ENCODE data around the gene THEMIS.

Gene THEMIS

GRCh38 chr6:127860723-127861122 lies 40.1 kb downstream of the THEMIS start:
- H3K4me3 ChIP-seq = no peak overlapping the region
- TF ChIP-seq CTCF (IDR thresholded peaks at IDR 0.05) = no peak
- no peak overlapping the region for H3K27ac ChIP-seq
- DNase-seq (ENCODE audit: low spot score) = no peak

GRCh38 chr6:127859956-127860355 lies 40.9 kb downstream of the THEMIS start:
- no peak overlapping the region for H3K4me3 ChIP-seq
- no peak overlapping the region for H3K27ac ChIP-seq
- DNase-seq (ENCODE audit: low spot score) = no peak
- no peak for TF ChIP-seq CTCF (IDR thresholded peaks at IDR 0.05)

GRCh38 chr6:127858727-127859391 lies 42.0 kb downstream of the THEMIS start:
- TF ChIP-seq CTCF (IDR thresholded peaks at IDR 0.05) = no peak
- DNase-seq (ENCODE audit: low spot score) = no peak
- no peak overlapping the region for H3K27ac ChIP-seq
- H3K4me3 ChIP-seq = no peak overlapping the region

GRCh38 chr6:127857051-127857637 lies 43.7 kb downstream of the THEMIS start:
- H3K27ac ChIP-seq = no peak overlapping the region
- TF ChIP-seq CTCF (IDR thresholded peaks at IDR 0.05) = no peak
- DNase-seq (ENCODE audit: low spot score) = no peak
- H3K4me3 ChIP-seq = no peak overlapping the region

- TF ChIP-seq CTCF (IDR thresholded peaks at IDR 0.05) = no peak
- H3K27ac ChIP-seq = no peak overlapping the region
- H3K4me3 ChIP-seq = no peak overlapping the region
- no peak for DNase-seq (ENCODE audit: low spot score)
Measured at GRCh38 chr6:127855542-127856159, 45.2 kb downstream of the THEMIS start.

- Histone ChIP-seq H3K4me3 (no peak overlapping the region), H3K27ac (no peak overlapping the region)
- DNase-seq (ENCODE audit: low spot score) = no peak
- no peak for TF ChIP-seq CTCF (IDR thresholded peaks at IDR 0.05)
Measured at GRCh38 chr6:127854009-127854408, 46.8 kb downstream of the THEMIS start.

GRCh38 chr6:127851197-127851596 lies 49.7 kb downstream of the THEMIS start:
- Histone ChIP-seq H3K27ac (no peak overlapping the region), H3K4me3 (no peak overlapping the region)
- no peak for DNase-seq (ENCODE audit: low spot score)
- TF ChIP-seq CTCF (IDR thresholded peaks at IDR 0.05) = no peak

Measured in coronary artery (tissue), 2 donors.